HCT116 (cell line): Measurements from ENCODE around the gene GREM2. TPM values are rescaled to one million over a fixed set of nuclear protein-coding genes. Genes with fewer than 3 reads are reported as not detected.

Experiments
- ATAC-seq: fragments of 200-7000 bp; cut with Tn5 transposase; 2 replicates; pipeline ENCODE4 v1.9.1; 2020; ENCODE audit warnings: mild to moderate bottlenecking, moderate library complexity
- BruUV-seq: library from RNA; stranded (reverse); fragments of 400-500 nt; replicated peaks from 2 replicates; lab custom pipeline; 2021; lab: Mats Ljungman, UMichigan
- CTCF ChIA-PET: fragments of 300-600 bp; sonication (Branson Sonifier 250); formaldehyde crosslinking; loops from one replicate; lab custom pipeline; 2021; ENCODE audit warnings: antibody characterized with exemption; lab: Charles Lee
- POLR2A ChIA-PET: fragments of 300-600, 350-600 bp; sonication (Branson Sonifier 250); formaldehyde crosslinking; loops from one replicate; lab custom pipeline; 2021; ENCODE audit warnings: antibody characterized with exemption; lab: Charles Lee
- RAD21 ChIA-PET, 2 experiments: fragments of 300-600 bp; sonication (Branson Sonifier 250); formaldehyde crosslinking; loops; one replicate each; lab custom pipeline; 2023; ENCODE audit warnings: low total read pairs in 2 of 2; ENCODE audit not compliant: uncharacterized antibody in 2 of 2, unreplicated experiment in 2 of 2, low non-redundant PET in 1 of 2; lab: Charles Lee
- DNase-seq: peaks from one replicate; pipeline ENCODE4 v3.0.0-alpha.2; 2010; ENCODE audit warnings: low read depth, low spot score
- H2AFZ ChIP-seq: fragments of 200-600 bp; shearing (Covaris generic), sonication (generic); 2 replicates; pipeline ENCODE4 v1.6.1; 2017; ENCODE audit warnings: low read depth, mixed run types, mixed read lengths, antibody characterized with exemption, low read length; ENCODE audit not compliant: poor library complexity, severe bottlenecking
- H3K27ac ChIP-seq: 2 replicates; pipeline ENCODE4 v1.5.1; 2012; ENCODE audit warnings: low read depth, low read length
- H3K27me3 ChIP-seq: fragments of 200-600 bp; sonication (generic); 2 replicates; pipeline ENCODE4 v1.6.1; 2016; ENCODE audit warnings: mixed run types, low read length, mixed read lengths; ENCODE audit not compliant: insufficient read depth
- H3K36me3 ChIP-seq, 2 experiments: fragments of 200-500 bp in 1 of 2; fragments of 200-600 bp in 1 of 2; sonication (Bioruptor generic) in 1 of 2; sonication (generic) in 1 of 2; 2 replicates each; pipeline versions ENCODE4 v1.5.1 to v1.6.1; 2014 to 2016; ENCODE audit warnings: low read length in 2 of 2, inconsistent platforms in 1 of 2, mixed read lengths in 1 of 2, mixed run types in 1 of 2; ENCODE audit not compliant: insufficient read depth in 2 of 2, control insufficient read depth in 1 of 2
- H3K4me1 ChIP-seq, 2 experiments: fragments of 200-600 bp in 1 of 2; sonication (generic) in 1 of 2; 2 replicates each; pipeline versions ENCODE4 v1.5.1 to v1.6.1; 2012 to 2017; ENCODE audit warnings: low read length in 2 of 2, inconsistent platforms in 1 of 2, mild to moderate bottlenecking in 1 of 2, mixed read lengths in 1 of 2, mixed run types in 1 of 2, moderate library complexity in 1 of 2; ENCODE audit not compliant: insufficient read depth in 2 of 2, control insufficient read depth in 1 of 2
- H3K4me2 ChIP-seq: fragments of 200-600 bp; sonication (generic); 2 replicates; pipeline ENCODE4 v1.6.1; 2017; ENCODE audit warnings: mixed run types, low read length, mixed read lengths
- H3K4me3 ChIP-seq, 2 experiments: fragments of 200-600 bp in 1 of 2; sonication (generic) in 1 of 2; replicated peaks in 1 of 2; 2 replicates each; pipeline ENCODE4 v1.5.1; 2011 to 2016; ENCODE audit warnings: low read length in 2 of 2, control low read depth in 1 of 2, low read depth in 1 of 2, mild to moderate bottlenecking in 1 of 2, mixed read lengths in 1 of 2, mixed run types in 1 of 2
- H3K79me2 ChIP-seq: fragments of 200-600 bp; sonication (generic); 2 replicates; pipeline ENCODE4 v1.6.1; 2017; ENCODE audit warnings: mild to moderate bottlenecking, mixed run types, low read length, moderate library complexity, mixed read lengths; ENCODE audit not compliant: insufficient read depth
- H3K9ac ChIP-seq: fragments of 200-600 bp; sonication (generic); 2 replicates; pipeline ENCODE4 v1.6.1; 2016; ENCODE audit warnings: low read length, mixed read lengths
- H3K9me2 ChIP-seq: fragments of 200-600 bp; sonication (generic), shearing (Covaris generic); 2 replicates; pipeline ENCODE4 v1.6.1; 2017; ENCODE audit warnings: mixed run types, mild to moderate bottlenecking, moderate library complexity; ENCODE audit not compliant: insufficient read depth
- H3K9me3 ChIP-seq, 2 experiments: fragments of 200-500 bp in 1 of 2; fragments of 200-600 bp in 1 of 2; sonication (Bioruptor generic) in 1 of 2; sonication (generic) in 1 of 2; 2 replicates each; pipeline ENCODE4 v1.6.1; 2014 to 2017; ENCODE audit warnings: low read length in 2 of 2, mixed read lengths in 2 of 2, inconsistent platforms in 1 of 2, low read depth in 1 of 2, mild to moderate bottlenecking in 1 of 2, mixed run types in 1 of 2, moderate library complexity in 1 of 2; ENCODE audit not compliant: control insufficient read depth in 1 of 2, insufficient read depth in 1 of 2
- H4K20me1 ChIP-seq: fragments of 200-600 bp; sonication (generic), shearing (Covaris generic); 2 replicates; pipeline ENCODE4 v1.6.1; 2017; ENCODE audit warnings: mixed run types, mild to moderate bottlenecking, moderate library complexity; ENCODE audit not compliant: insufficient read depth
- CBX3 ChIP-seq: IDR thresholded peaks from 2 replicates; pipeline ENCODE4 v1.6.1; 2012; ENCODE audit warnings: low read depth
- CEBPB ChIP-seq: IDR thresholded peaks from 2 replicates; pipeline ENCODE4 v1.6.1; 2012; ENCODE audit warnings: low read depth
- ELF1 ChIP-seq: IDR thresholded peaks from 2 replicates; pipeline ENCODE4 v1.6.1; 2012; ENCODE audit warnings: low read depth, borderline replicate concordance
- JUND ChIP-seq: IDR thresholded peaks from 2 replicates; pipeline ENCODE4 v1.6.1; 2012
- SIN3A ChIP-seq: IDR thresholded peaks from 2 replicates; pipeline ENCODE4 v1.6.1; 2012; ENCODE audit warnings: low read depth
- TCF7L2 ChIP-seq: IDR thresholded peaks from 2 replicates; pipeline ENCODE4 v1.7.0; 2011; ENCODE audit warnings: borderline replicate concordance, inconsistent platforms; ENCODE audit not compliant: insufficient read depth, insufficient read length; ENCODE audit errors: extremely low read depth
- YY1 ChIP-seq: IDR thresholded peaks from 2 replicates; pipeline ENCODE4 v1.6.1; 2011; ENCODE audit warnings: low read length, low read depth, moderate library complexity, mild to moderate bottlenecking; ENCODE audit not compliant: insufficient replicate concordance; ENCODE audit errors: extremely low read depth
- ZBTB33 ChIP-seq: IDR thresholded peaks from 2 replicates; pipeline ENCODE4 v1.6.1; 2011; ENCODE audit warnings: mild to moderate bottlenecking, low read length, moderate library complexity; ENCODE audit not compliant: insufficient replicate concordance; ENCODE audit errors: extremely low read depth
- intact Hi-C: fragments of 100-400 bp; cut with micrococcal nuclease; formaldehyde crosslinking; loops from 2 replicates; pipeline ENCODE4 v1.10.0; 2022
- total RNA-seq: library from RNA; stranded (reverse); gene quantifications from one replicate; pipeline ENCODE4 v1.2.1, GENCODE V29; 2021; ENCODE audit not compliant: unreplicated experiment
- TF ChIP-seq, protein P1 (sequence below), 3 experiments: fragments of 200-600 bp in 1 of 3; sonication (generic) in 1 of 3; IDR thresholded peaks in 2 of 3; conservative IDR thresholded peaks in 1 of 3; 2 replicates each; pipeline ENCODE4 v1.5.1; 2012 to 2017; ENCODE audit warnings: low read depth in 2 of 3, low read length in 2 of 3, antibody characterized with exemption in 1 of 3, borderline replicate concordance in 1 of 3, control low read depth in 1 of 3, mild to moderate bottlenecking in 1 of 3, mixed read lengths in 1 of 3, mixed run types in 1 of 3, moderate library complexity in 1 of 3; ENCODE audit not compliant: insufficient read depth in 1 of 3
- TF ChIP-seq, protein P2 (sequence below): IDR thresholded peaks from 2 replicates; pipeline ENCODE4 v1.6.1; 2012
- TF ChIP-seq, protein P3 (sequence below): IDR thresholded peaks from 2 replicates; pipeline ENCODE4 v1.6.1; 2012; ENCODE audit warnings: low read depth
- TF ChIP-seq, protein P4 (sequence below): IDR thresholded peaks from 2 replicates; pipeline ENCODE4 v1.6.1; 2012

The GREM2 gene
- total RNA-seq, 1 experiment from 2014 or later: not detected

DNA sequence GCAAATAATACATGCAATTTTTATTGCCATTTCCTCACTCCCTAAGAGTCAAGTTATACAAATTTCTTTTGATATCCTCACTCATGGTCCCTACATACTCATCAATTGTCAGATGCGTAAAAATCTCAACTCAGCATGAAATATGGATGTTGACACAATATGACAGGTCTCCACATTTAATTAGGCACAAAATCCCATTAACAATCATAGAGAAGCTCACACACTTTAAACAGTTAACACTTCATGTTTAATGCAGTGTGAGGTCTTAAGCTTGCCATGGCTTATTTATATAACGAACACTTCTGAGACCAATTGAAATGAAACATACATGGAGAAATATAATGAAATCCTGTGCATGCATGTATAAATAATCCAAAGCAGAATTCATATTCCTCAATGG, 58.6 kb downstream of the GREM2 start:
- no peaks in the 10 kb centered on the region for H3K79me2 ChIP-seq
- ATAC-seq (no peak), DNase-seq (no peak)
- H3K27ac ChIP-seq: no peak overlapping the region
- H3K27me3 ChIP-seq: no peaks in the 10 kb centered on the region
- BruUV-seq: no TSS peak
- POLR2A ChIA-PET: no interaction called here
- RAD21 ChIA-PET: no interaction called here
- no peak overlapping the region for H3K4me2 ChIP-seq
- no peak overlapping the region for H3K4me3 ChIP-seq
- peaks cover 0 to 4% of the 10 kb centered on the region in 2 experiments; a peak in 2 of 4 replicates for H3K9me3 ChIP-seq
- no peaks in the 10 kb centered on the region for H3K36me3 ChIP-seq
- H3K9me2 ChIP-seq: no peaks in the 10 kb centered on the region
- CTCF ChIA-PET: no interaction called here
- H3K9ac ChIP-seq: no peak overlapping the region
- intact Hi-C loops: no loop called here
- no peak overlapping the region for H2AFZ ChIP-seq
- no peaks in the 10 kb centered on the region for H3K4me1 ChIP-seq
- TF ChIP-seq, protein P1, sequence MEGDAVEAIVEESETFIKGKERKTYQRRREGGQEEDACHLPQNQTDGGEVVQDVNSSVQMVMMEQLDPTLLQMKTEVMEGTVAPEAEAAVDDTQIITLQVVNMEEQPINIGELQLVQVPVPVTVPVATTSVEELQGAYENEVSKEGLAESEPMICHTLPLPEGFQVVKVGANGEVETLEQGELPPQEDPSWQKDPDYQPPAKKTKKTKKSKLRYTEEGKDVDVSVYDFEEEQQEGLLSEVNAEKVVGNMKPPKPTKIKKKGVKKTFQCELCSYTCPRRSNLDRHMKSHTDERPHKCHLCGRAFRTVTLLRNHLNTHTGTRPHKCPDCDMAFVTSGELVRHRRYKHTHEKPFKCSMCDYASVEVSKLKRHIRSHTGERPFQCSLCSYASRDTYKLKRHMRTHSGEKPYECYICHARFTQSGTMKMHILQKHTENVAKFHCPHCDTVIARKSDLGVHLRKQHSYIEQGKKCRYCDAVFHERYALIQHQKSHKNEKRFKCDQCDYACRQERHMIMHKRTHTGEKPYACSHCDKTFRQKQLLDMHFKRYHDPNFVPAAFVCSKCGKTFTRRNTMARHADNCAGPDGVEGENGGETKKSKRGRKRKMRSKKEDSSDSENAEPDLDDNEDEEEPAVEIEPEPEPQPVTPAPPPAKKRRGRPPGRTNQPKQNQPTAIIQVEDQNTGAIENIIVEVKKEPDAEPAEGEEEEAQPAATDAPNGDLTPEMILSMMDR (IDR thresholded peaks at IDR 0.05 in 2 of 3, conservative IDR thresholded peaks at IDR 0.05 in 1 of 3; ENCODE audit: borderline replicate concordance in 1 of 3, insufficient read depth in 1 of 3, low read depth in 2 of 3, low read length in 2 of 3): no peak
- TF ChIP-seq, protein P2, sequence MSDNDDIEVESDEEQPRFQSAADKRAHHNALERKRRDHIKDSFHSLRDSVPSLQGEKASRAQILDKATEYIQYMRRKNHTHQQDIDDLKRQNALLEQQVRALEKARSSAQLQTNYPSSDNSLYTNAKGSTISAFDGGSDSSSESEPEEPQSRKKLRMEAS: no peak
- TF ChIP-seq, protein P3, sequence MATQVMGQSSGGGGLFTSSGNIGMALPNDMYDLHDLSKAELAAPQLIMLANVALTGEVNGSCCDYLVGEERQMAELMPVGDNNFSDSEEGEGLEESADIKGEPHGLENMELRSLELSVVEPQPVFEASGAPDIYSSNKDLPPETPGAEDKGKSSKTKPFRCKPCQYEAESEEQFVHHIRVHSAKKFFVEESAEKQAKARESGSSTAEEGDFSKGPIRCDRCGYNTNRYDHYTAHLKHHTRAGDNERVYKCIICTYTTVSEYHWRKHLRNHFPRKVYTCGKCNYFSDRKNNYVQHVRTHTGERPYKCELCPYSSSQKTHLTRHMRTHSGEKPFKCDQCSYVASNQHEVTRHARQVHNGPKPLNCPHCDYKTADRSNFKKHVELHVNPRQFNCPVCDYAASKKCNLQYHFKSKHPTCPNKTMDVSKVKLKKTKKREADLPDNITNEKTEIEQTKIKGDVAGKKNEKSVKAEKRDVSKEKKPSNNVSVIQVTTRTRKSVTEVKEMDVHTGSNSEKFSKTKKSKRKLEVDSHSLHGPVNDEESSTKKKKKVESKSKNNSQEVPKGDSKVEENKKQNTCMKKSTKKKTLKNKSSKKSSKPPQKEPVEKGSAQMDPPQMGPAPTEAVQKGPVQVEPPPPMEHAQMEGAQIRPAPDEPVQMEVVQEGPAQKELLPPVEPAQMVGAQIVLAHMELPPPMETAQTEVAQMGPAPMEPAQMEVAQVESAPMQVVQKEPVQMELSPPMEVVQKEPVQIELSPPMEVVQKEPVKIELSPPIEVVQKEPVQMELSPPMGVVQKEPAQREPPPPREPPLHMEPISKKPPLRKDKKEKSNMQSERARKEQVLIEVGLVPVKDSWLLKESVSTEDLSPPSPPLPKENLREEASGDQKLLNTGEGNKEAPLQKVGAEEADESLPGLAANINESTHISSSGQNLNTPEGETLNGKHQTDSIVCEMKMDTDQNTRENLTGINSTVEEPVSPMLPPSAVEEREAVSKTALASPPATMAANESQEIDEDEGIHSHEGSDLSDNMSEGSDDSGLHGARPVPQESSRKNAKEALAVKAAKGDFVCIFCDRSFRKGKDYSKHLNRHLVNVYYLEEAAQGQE: no peak
- no peak for TF ChIP-seq ELF1
- TF ChIP-seq TCF7L2: no peak
- TF ChIP-seq, protein P4, sequence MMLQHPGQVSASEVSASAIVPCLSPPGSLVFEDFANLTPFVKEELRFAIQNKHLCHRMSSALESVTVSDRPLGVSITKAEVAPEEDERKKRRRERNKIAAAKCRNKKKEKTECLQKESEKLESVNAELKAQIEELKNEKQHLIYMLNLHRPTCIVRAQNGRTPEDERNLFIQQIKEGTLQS: no peak
- TF ChIP-seq ZBTB33: no peak
- TF ChIP-seq JUND: no peak
- no peak for TF ChIP-seq CEBPB
- TF ChIP-seq YY1: no peak
- no peak for TF ChIP-seq CBX3
- TF ChIP-seq SIN3A: no peak
- H4K20me1 ChIP-seq: no peaks in the 10 kb centered on the region
